AML-193 (cell line): ENCODE measurements around the gene HOXC13.

ENCODE experiments used
- DNase-seq, 2 experiments: peaks; one replicate each; lab custom pipeline; 2025; lab: John Stamatoyannopoulos, UW

The HOXC13 gene

DNA sequence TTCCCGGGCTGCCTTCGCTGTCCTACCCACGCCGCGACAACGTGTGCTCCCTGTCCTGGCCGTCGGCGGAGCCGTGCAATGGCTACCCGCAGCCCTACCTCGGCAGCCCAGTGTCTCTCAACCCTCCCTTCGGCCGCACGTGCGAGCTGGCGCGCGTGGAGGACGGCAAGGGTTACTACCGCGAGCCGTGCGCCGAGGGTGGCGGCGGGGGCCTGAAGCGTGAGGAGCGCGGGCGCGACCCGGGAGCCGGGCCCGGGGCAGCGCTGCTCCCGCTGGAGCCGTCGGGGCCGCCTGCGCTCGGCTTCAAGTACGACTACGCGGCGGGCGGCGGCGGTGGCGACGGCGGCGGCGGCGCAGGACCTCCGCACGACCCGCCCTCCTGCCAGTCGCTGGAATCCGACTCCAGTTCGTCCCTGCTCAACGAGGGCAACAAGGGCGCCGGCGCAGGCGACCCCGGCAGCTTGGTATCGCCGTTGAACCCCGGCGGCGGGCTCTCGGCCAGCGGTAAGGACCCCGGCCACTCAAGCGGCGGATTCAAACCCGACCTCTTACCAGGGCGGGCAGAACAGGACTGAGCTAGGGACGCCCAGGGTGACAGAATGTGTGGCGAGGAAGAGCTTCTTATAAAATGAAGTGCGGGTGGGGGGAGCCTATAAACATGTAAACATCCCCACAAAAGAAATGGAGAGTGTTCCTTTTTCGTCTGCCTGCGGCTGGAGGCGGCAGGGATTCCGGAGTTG, 16.6 kb downstream of the HOXC13 start:
- DNase-seq, result no peak

- DNase-seq, result no peak
These were observed 17.2 kb downstream of the HOXC13 start for GRCh38 chr12:53955776-53956250.

DNA sequence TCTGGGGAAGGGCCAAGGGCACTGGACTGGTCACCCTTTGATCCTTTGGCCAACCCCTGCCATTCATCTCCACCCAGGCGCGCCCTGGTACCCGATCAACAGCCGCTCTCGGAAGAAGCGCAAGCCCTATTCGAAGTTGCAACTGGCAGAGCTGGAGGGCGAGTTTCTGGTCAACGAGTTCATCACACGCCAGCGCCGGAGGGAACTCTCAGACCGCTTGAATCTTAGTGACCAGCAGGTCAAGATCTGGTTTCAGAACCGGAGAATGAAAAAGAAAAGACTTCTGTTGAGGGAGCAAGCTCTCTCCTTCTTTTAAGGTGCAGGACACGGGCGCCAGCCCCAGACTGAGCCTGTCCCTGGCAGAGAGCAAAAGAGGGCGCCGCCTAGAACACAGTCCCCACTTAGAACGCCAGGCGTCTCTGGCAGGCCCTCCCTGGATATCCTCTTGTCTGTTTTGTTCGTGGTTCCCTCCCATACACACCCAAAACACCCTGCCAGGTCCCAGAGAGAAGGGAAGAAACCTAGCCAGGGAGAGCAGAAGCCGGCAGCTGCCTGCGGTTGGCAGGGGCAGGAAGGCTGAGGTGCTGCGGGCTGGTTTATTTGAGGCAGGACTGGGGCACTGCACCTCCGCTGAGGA, 17.7 kb downstream of the HOXC13 start:
- peak; percentile 58 to 61 for DNase-seq

DNA sequence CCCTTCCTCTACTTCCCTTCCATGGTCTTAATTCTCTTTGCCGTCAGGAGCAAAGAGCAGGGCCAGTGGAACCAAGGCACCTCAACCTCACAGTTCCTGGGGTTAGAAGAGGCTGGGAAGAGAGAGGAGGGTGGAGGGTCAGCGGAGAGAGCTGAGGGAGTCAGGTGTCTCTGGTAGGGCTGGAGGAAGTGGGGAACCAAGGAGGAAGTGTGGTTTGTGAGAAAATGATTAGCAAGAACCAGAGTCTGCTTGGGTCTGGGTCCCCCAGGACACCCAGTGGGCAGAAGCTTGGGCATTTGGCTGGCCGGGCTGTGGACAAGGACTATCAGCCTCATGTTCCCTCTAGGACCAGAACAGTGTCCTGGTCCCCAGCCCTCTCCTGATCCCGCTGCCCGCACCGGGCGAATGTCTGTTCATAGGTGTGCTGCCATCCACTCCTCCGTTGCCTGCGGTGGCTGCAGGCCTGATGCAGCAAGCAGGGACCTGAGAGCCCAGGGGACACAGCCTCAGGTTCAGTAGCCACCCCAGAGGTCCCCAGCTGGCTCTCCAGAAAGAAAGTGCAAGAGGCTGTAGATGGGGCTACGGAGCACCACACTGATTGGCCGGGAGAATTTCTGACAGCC, 18.4 kb downstream of the HOXC13 start:
- DNase-seq, result peak; percentile 41 to 49

- no peak for DNase-seq
These were observed 19.5 kb downstream of the HOXC13 start for GRCh38 chr12:53958128-53958527.

DNA sequence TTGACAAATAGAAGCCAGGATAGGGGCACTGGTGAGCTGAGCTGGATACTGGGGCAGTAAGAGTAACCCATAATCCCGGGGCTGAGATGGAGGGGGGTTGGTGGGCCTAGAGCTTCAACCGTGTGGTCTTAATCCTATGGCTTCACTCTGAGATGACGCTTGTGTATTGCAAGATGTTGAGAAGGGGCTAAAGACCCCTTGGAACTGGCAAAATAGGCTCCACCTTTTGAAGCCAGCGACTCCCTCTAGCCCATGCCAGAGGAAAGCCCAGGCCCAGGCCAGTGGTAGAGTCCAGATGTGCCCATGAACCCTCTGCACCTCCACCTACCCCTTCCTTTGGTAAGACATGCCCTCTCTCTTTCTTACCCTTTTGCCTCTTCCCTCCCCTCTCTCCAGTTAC, 20.7 kb downstream of the HOXC13 start:
- no peak for DNase-seq

- DNase-seq, result no peak
These were observed 21.8 kb downstream of the HOXC13 start for GRCh38 chr12:53960187-53961024.

DNA sequence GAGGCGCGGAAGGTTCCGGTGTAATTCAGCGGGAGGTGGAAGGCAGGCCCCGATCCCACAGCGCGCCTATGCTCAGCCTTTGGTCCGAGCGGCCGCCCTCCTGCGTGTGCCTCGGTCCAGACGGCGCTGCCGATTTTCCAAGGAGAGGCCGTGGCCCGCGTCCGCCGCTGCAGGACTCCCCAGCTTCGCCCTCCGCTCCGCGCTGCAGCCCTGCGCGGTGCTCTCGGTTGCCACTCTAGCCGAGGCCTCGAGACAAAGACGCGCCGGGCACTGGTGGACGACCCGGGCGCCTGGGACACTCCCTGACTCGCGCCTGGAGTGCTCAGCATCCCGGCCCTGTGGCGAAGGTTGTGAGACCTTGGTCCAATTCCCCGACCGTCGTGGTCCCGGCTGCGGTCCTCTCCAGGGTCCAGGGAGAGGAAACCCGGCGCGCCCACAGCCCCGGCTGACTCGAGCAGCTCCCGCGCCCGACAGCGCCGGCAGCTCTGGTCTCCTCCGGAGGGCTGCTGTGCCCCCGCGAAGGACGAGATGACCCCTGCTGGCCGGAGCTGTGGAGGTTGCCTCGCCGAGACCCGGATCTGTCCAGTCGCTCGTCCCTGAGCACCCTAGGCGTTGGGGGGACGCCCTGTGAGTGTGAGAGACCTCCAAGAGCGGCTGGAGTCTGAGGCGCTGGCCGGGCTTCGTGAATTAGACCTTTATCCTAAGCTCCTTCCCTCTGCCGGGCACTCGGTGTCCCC, 22.6 kb downstream of the HOXC13 start:
- DNase-seq, result no peak

DNA sequence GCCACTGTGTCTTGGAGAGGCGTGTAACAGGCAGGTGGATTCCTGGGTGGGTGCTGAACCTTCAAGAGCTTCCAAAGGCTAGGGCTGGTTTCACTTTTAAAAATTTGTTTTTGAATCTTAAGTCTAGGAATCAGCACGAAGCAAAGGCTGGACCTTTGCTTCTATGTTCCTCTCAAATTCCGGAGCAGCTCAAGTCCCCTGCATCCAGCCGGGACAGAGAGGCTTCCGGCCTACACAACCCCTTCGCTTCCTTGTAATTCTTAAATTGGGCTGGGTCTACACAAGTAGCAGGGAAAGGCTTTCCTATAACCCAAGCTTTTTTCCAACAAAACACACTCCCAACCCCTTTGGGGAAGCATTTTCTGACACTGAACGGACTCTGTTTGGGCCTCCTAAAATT, 24.4 kb downstream of the HOXC13 start:
- no peak for DNase-seq

- DNase-seq, result no peak
These were observed 25.0 kb downstream of the HOXC13 start for GRCh38 chr12:53963434-53964314.

GRCh38 chr12:53964315-53964713, 25.7 kb downstream of the HOXC13 start:
- DNase-seq, result no peak

DNA sequence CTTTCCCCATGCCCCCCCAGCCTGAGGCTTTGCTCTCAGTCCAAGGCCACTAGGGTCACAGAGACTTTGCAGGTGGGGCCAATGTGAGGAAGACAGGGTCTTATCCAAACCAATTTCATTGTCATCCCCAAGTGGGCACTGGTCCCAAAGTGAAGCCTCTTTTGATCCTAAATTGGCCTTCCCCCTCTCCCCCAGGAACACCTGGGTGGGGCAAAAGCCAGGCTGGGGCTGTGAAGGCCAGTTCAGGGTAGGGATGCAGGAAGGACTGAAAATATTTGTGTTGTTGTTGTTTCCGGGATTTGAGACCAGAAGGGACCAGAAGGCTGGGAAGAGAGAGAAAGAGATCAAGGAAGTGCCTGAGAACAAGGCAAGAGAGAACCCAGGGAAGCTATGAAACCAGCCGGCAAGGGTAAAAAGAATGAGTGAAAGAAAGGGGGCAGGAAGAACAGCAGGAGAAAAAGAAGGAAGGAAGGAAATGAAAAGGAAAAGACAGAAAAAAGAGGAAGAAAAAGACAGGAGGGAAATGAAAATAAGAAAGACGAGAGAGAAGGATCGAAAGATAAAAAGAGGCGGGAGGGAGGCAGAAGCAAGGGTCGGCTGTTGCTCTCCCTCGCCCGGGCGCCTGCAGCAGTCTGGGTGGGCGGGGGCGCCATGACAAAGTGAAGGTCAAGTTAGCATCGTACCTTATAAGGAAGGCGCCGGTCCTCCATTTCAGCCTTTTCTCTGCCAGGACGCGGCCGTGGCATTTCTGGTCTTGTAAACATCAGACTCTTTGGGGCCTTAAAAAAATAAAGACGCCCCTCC, 26.9 kb downstream of the HOXC13 start:
- no peak for DNase-seq

GRCh38 chr12:53966085-53966384, 27.4 kb downstream of the HOXC13 start:
- DNase-seq, result no peak

DNA sequence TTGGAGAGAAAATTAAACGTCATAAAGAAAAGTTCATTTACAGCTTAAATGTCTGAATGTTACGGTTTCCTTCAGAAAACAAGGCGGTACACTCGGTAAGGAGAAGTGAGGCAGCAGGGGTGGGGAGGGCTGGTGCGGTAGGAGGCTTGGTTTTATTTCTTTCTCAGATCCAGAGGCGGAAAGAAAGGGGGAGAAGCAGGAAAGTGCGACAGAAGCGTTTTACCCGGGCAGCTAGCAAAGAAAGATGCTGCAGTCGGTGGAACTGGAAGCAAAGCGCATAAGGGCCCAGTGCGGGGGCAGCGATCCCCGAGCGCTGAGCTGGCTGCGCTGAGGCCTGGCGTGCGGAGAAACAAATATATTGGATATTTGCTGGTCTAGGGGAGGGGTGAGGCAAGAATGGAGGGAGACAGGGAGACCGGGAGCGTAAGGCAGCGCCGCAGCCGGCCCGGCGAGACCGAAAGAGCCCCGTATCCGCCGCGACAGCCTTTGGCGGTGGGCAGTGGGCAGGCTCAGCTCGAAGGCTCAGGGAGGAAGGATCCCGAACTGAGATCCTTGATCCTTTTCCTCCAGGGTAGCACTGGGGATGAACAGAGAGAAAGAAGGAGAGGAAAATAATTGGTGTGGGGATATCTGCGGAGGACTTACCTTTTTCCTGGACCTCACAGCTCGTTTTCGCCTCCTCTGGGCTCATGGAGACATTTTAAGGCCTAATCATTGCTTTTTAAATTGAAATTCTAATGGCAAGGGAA, 27.9 kb downstream of the HOXC13 start:
- no peak for DNase-seq

DNA sequence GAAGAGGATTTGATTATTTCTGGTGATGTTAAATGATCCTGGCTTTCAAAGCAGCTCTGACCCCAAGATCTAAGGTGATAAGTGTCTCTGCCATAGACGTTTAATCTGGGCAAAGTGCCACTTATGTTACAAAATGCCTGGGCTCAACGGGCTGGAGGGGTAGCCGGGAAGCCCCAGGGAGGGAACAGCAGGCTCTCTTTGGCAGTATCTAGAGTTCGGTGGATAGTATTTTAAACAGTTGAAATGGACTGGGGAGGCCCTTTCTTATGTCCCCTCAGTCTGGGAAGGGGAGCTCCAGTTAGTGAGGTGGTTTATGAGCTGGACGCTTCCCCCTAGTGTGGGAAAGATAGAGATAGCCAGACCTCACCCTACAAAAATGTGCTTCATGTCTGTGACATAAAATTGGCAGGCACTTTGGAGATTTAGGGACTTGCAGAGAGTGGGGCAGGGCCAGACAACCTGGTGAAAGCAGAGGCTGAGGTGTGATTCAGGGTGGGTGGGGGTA, 28.8 kb downstream of the HOXC13 start:
- DNase-seq, result peak in 1 of 2 experiments; percentile 7

- no peak for DNase-seq
These were observed 29.8 kb downstream of the HOXC13 start for GRCh38 chr12:53968214-53969127.

DNA sequence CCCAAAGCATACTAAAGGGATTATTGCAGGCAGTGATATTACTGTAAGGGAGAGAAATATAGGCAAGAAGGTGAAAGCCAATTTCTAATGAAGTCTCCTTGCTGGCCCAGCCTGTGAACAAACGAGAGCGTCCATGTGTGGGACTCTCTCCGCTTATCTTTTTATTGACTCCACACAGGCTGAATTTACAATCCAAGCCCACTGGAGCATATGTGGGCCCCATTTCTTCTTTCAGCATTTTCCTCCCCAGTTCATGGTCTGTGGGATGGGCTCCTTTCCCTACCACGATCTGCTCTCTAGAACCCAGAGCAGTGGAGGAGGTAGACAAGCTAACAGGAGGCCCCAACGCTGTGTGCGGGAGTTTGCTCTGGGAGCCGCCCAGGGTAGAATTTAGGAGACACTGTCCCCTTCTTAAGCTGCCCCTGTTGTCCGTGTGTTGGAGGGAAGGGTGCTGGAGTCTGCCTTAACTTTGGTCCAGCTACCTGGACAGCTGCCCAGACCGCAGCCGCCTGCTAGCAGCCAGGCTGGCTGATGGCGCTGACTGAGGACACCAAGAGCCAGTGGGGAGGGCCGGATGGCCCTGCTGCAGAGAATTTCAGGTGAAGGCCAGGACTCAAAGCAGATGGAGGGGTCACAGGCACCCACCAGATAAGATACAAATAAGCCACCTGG, 31.1 kb downstream of the HOXC13 start:
- no peak for DNase-seq
